Inflammatory macrophage (primary cell): ENCODE results near the gene CLEC16A.
"Not testable (repeated sequence)": the region's sequence is repeated elsewhere in the genome, so short reads cannot be mapped to it uniquely, and the experiment has no call there.

Experiments used
- DNase-seq, 2 donors: peaks; one replicate each; pipeline ENCODE4 v3.0.0-alpha.2; 2020 to 2022
- total RNA-seq, 18 experiments: gene quantifications; one replicate each; lab custom pipeline; 2026; ENCODE audit warnings: mixed read lengths in 6 of 18, inconsistent platforms in 2 of 18; lab: John Stamatoyannopoulos, UW

CLEC16A gene
- 15.1 to 58.8 (median 30.5) reads per million in 18 experiments for total RNA-seq

DNA sequence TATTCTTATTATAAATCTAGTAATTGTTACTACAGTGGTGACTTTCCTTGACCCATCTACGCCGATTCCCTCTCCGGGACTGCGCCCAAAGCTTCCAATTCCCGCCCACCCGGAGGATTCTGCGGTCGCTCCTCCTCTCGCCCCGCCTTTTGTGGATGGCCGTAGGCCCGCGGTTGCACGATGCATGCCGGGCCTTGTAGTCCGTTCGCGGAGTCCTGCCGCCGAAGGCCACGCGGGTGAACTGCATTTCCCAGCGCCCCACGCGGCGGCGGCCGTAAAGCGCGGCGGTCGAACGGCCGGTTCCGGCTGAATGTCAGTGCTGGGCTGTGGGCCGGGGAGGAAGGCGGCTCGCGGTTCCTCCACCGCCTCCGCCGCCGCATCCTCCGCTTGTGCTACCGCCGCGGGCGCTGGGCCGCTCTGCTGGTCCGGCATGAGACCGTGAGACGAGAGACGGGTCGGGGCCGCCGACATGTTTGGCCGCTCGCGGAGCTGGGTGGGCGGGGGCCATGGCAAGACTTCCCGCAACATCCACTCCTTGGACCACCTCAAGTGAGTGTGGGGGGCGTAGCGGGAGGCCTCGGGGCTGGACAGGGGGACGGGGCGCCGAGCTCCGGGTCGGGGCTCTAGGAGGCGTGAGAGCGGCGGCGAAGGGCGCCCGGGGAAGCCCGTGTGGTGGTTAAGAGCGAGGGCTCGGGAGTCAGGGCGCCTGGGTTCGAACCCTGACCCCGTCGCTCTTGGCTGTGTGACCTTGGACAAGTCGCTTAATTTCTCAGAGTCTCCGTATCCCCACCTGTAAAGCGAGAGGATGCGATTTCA, at the start of gene CLEC16A:
TSS of gene CLEC16A (plus strand) at position 316 of the 816 bp plus-strand sequence. CDS start at position 470, 154 bp downstream.
- DNase-seq, result peak; percentile 97 to 98

DNA sequence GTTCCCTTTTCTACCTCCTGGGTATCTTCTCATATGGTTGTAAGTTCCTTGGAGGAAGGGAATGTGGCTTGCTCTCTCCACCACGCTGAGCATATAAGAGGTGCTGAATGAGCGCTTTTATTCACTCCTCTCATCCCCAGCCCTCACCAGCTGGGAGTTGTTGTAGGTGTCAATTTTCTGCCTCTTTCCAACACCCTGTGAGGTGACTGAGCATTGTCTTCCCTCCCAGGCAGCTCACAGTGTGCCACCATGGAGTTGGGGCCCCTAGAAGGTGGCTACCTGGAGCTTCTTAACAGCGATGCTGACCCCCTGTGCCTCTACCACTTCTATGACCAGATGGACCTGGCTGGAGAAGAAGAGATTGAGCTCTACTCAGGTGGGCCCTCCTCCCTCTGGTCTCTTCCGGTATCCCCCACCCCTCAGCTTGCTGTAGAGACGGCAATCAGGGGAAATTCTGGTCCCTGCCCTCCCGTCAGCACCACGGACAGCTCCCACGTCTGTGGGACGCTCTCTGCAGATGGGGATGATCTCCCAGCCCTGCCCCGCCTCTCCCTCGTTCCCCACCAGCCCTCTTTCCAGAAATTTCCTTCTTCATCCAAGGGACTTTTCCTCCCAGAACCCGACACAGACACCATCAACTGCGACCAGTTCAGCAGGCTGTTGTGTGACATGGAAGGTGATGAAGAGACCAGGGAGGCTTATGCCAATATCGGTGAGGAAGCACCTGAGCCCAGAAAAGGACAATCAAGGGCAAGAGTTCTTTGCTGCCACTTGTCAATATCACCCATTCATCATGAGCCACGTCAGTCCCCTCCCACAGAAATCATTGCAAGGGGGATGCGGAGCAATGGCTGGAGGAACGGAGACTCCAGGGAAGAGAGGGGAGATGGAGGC, 49.1 kb upstream of the CLEC16A start:
- DNase-seq, result peak in 1 of 2 donors; percentile 52

DNA sequence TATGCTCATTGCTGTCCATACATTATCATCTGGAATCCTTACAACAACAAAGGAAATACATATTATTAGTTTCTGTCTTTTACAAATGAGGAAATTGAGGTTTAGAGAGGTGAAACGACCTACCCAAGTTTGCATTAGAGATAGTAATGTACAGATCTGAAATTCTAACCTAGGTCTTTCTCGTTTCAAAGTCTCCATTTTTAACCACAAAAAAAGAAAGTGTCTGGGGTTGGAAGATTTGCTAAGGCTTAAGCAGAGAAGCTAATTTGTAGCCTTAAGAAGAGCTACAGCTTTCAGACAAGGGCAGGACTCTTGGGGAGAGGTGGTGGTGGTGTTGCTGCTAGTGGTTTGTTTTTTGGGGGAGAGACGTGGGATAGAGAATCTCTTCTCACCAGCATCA, 48.2 kb upstream of the CLEC16A start:
- no peak for DNase-seq

DNA sequence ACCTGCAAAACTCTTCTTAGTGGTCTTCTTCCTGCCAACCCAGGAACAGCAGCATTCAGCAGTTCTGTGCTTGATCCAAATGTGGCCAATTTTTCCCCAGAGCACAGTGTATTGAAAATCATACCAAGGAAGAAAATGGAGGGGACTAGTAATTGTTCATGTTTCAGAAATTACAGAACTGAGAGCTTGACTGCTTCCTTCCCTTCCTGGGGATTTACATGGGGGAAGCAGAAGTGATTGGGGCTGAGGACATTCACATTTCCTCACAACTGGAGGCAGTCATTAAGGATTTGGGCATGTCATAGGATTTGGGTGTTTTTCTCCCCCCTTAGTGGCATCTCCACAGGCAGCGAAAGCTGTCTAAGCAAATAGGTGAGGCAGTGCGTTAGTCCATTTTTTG, 47.6 kb upstream of the CLEC16A start:
- peak; percentile 65 to 76 for DNase-seq

- peak; percentile 61 to 63 for DNase-seq
Observed at GRCh38 chr16:10897134-10897533, 47.2 kb upstream of the CLEC16A start.

DNA sequence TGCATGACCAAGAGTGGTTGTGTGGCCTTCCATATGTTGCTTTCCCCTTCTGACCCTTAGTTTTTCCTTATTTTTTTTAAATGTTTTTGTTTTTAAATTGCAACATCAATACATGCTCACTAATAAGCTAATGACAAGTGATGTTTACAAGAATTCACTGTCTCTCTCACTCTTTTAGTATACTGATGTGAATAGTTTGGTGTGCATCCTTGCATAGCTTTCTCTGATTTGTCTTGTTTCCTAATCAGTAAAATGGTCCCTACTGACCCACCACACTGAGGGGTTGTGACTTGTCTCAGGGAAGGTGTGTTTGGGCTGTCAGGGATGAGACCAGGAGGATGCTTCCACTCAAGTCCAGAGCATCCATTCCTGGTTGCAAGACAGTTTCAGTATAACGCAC, 41.4 kb upstream of the CLEC16A start:
- DNase-seq, result no peak

GRCh38 chr16:10906482-10906881, 37.9 kb upstream of the CLEC16A start:
- DNase-seq, result no peak

DNA sequence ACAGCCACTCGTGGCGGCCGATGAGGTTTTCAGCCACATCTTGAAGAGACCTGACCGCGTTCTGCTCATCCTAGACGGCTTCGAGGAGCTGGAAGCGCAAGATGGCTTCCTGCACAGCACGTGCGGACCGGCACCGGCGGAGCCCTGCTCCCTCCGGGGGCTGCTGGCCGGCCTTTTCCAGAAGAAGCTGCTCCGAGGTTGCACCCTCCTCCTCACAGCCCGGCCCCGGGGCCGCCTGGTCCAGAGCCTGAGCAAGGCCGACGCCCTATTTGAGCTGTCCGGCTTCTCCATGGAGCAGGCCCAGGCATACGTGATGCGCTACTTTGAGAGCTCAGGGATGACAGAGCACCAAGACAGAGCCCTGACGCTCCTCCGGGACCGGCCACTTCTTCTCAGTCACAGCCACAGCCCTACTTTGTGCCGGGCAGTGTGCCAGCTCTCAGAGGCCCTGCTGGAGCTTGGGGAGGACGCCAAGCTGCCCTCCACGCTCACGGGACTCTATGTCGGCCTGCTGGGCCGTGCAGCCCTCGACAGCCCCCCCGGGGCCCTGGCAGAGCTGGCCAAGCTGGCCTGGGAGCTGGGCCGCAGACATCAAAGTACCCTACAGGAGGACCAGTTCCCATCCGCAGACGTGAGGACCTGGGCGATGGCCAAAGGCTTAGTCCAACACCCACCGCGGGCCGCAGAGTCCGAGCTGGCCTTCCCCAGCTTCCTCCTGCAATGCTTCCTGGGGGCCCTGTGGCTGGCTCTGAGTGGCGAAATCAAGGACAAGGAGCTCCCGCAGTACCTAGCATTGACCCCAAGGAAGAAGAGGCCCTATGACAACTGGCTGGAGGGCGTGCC, 37.2 kb upstream of the CLEC16A start:
- no peak for DNase-seq

GRCh38 chr16:10907757-10908045, 36.7 kb upstream of the CLEC16A start:
- no peak for DNase-seq

- no peak for DNase-seq
Observed at GRCh38 chr16:10911267-10911666, 33.1 kb upstream of the CLEC16A start.

GRCh38 chr16:10916534-10916933, 27.8 kb upstream of the CLEC16A start:
- DNase-seq, result no peak

DNA sequence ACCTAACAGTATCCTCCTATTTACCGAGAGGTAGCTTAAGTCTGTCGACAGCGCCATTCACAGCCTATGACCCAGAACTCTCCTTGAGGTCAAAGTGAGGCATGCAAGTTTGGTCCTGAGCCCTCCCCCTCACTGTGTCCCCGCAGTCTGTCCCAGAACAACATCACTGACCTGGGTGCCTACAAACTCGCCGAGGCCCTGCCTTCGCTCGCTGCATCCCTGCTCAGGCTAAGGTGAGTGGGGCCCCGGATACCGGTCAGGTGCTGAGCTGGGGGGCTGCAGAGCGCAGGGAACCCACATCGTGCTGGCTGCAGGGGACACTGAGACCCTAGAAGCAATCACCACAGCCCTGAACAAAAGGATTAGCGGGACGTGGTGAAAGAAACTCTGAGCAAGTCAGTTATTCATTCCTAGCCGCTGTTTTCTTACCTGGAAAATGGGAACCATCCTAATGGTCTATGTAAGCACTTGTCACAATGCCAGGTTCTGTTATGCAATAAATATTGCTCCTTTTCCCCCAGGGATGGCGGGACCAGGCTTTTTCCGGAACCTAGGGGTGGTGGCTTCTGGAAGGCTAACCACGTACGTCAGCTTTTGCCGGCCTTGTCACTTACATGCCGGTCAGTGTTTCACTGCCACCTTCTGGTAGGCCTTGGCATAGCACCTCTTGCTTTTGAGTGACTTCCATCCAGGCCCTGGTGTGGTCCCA, 25.9 kb upstream of the CLEC16A start:
- peak; percentile 91 to 94 for DNase-seq

- no peak for DNase-seq
Observed at GRCh38 chr16:10919003-10919351, 25.4 kb upstream of the CLEC16A start.

DNA sequence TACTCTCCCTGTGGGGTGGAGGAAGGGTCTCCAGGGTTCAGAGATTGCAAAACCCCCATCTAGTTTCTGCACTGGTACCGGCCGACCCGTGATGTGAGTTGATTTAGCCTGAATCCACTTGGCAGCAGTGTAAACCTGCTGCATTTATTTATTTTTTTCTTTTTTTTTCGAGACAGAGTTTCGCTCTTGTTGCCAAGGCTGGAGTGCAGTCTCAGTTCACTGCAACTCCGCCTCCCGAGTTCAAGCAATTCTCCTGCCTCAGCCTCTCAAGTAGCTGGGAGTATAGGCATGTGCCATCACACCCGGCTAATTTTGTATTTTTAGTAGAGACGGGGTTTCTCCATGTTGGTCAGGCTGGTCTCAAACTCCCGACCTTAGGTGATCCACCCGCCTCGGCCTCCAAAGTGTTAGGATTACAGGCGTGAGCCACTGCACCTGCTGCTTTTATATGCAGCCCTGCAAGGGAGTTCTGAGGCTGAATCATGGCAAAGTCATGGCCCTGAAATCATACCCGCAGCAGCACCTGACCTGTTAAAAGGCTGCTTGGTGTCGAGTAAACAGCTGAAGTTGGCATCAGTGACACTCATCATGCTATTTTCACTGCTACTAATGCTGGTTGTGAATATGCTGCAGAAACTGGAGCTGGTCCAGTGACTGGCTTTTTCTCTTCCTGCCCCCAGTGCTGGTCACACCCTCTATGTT, 23.5 kb upstream of the CLEC16A start:
- DNase-seq, result no peak

- DNase-seq, result peak; percentile 45 to 73
Observed at GRCh38 chr16:10921536-10922327, 22.6 kb upstream of the CLEC16A start.

DNA sequence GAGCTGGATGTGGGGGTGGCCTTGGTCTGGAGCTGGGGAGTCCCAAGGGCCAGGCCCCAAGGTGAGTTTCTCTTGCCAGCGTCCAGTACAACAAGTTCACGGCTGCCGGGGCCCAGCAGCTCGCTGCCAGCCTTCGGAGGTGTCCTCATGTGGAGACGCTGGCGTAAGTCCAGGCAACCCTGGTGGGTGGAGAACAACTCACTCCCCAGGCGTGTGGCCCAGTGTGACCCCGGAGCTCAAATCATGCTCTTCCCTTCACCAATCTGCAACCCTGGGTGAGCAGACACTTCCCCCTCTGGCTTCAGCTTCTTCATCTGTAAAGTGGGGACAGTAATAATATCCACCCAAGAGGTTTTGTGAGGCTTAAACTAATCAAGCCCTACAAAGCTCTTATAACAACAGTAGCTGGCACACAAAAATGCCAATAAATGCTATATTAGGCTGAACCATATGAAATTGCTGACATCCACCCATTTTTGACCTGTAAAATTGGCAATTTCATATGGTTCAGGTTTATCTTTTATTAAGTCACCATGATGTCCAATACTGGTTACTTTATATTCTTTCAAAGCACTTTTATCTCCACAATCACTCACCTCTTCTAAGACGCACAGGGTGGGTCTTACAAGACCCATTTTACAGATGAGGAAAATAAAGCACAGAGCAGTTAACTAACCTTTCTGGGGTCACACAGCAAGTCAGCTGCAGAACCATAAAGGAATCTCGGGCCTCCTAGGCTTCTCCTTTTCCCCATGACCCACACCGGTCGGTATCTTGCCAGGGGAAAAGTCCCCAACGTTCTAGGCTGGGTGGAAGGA, 21.8 kb upstream of the CLEC16A start:
- peak; percentile 95 to 97 for DNase-seq

- DNase-seq, result no peak
Observed at GRCh38 chr16:10923146-10923649, 21.2 kb upstream of the CLEC16A start.

DNA sequence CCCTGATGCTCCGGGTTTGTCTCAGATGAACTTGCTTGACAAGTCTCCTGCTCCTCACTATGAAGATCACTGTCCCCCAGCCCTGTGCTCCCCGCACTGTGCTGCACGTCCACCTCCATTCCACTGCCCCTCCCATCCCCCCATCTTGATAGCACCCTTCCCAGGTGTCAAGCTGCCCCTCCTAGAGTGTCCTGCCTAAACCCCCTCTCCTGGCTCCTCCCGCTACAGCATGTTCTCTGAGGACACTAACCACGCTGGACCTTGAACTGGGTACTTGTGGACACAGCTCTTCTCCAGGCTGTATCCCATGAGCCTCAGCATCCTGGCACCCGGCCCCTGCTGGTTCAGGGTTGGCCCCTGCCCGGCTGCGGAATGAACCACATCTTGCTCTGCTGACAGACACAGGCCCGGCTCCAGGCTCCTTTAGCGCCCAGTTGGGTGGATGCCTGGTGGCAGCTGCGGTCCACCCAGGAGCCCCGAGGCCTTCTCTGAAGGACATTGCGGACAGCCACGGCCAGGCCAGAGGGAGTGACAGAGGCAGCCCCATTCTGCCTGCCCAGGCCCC, 20.6 kb upstream of the CLEC16A start:
- DNase-seq, result no peak

DNA sequence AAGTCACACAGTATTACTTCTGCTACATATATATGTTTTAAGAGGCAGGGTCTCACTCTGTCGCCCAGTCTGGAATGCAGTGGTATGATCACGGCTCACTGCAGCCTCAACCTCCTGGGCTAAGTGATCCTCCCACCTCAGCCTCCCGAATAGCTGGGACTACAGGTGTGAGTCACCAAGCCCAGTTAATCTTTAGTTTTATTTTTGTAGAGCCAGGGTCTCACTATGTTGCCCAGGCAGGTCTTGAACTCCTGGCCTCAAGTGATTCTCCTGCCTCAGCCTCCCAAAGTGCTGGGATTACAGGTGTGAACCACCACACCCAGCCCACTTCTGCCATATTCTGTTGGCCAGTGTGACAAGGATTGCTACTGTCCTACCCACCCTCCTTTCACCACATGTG, 19.1 kb upstream of the CLEC16A start:
- DNase-seq, result not testable (repeated sequence)
